ENCODE measurements around the gene RAD9A.
A peak's percentile ranks its signal among the peaks of the same experiment; 100 is the strongest.

Gene RAD9A

DNA sequence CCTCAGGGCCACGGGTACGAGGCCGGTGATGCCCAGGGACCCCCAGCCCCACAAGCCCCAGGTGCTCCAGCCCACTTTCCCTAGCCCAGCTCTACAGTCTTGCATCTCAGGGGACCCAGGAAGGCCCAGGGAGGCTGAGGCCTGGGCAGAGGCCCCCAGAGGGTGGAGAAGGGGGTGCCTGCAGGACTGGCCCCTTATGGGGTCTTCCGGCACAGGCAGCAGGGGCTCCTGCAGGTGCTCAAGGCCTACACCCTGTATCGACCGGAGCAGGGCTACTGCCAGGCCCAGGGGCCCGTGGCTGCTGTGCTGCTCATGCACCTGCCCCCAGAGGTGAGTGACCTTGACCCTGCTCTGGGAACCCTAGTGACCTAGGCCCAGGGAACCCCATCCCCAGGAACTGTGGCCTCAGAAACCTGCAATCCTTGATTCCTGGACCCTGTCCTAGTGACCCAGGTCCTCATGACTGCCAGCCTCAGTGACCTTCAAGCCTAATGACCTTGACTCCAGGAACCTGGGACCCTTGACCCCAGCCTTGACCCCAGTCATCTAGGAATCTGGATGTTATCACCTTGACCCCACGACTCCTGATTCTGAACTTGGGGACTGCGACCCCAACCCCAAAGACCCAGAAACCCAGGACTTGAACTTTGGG is 14.0 kb downstream of the RAD9A start:
- intact Hi-C loops (cut with DNase I): no loop called here
- DNase-seq: no peak

DNA sequence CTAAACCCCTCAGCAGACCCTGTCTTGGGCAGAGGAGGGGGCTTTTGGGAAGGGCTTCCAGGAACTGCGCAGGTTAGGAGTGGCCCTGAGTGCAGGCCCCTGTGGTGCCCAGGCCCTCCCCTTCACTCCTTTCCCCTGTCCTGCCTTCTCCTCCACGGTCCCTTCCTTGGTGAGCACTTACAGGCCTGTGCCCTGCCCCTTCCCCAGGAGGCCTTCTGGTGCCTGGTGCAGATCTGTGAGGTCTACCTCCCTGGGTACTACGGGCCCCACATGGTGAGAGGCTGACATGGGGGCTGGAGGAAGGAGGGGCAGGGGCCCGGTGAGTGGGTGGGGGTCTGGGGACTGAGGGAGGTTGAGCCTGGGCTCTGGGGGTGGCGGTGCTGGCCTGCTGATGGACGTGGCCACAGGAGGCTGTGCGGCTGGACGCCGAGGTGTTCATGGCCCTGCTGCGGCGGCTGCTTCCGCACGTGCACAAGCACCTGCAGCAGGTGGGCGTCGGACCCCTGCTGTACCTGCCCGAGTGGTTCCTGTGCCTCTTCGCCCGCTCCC is 14.7 kb downstream of the RAD9A start:
- peak in 1 of 10 donors; percentile 80 for DNase-seq
- intact Hi-C loops (cut with DNase I): no loop called here

DNA sequence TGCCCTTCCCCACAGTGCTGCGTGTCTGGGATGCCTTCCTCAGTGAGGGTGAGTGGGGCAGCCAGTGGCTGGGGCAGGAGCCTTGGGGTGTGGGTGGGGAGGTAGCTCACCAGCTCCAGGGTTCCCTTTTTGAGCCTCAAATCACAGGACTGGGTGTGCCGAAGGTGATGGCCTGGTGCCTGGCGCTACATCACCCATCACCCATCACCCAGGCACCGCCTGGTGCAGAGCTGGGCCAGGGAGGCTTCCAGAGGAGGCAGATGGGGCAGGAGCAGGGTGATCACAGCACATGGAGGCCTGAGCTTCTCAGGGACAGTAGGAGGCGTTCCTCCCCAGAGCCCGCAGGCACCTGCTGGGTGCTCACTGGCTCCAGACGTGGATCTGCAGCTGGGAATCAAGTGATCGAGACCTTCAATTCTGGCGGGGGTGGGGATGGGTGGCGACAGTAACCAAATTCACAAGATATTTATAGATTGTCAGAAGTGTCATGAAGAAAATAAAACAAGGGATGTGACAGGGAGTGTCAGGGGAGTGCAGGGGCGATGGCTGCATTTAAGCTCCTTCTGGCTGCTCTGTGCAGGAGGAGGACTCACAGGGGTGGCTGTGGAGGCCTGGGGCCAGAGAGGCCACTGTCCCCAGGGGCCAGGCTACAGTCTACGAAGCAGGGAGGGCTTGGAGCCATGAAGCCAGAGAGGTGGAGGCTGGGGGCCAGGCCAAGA is 15.3 kb downstream of the RAD9A start:
- peak in 9 of 10 donors; percentile 56 to 95 (median 64) for DNase-seq
- intact Hi-C loops (cut with DNase I): no loop called here

DNA sequence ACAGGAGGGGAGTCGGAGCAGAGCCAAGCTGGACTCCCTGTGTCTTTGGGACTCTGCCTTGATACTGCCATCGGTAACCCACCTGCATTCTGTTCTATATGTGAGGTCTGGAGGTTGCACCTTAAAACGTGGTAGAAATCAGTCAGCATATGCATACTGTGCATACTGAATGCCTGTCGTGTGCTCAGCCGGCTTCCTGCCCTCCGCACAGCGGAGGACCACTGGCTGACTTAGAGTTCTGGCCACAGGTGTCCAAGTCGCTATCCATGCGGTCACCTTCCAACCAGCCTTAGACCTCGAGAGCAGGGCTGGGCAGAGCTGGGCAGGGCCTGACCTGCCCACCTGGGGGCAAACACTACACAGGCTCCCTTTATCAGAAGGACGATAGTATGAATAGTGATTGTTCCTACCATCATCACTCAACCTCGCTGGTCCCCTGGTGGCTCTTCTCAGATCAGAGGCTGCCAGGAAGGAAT is 15.9 kb downstream of the RAD9A start:
- intact Hi-C loops (cut with DNase I): no loop called here

DNA sequence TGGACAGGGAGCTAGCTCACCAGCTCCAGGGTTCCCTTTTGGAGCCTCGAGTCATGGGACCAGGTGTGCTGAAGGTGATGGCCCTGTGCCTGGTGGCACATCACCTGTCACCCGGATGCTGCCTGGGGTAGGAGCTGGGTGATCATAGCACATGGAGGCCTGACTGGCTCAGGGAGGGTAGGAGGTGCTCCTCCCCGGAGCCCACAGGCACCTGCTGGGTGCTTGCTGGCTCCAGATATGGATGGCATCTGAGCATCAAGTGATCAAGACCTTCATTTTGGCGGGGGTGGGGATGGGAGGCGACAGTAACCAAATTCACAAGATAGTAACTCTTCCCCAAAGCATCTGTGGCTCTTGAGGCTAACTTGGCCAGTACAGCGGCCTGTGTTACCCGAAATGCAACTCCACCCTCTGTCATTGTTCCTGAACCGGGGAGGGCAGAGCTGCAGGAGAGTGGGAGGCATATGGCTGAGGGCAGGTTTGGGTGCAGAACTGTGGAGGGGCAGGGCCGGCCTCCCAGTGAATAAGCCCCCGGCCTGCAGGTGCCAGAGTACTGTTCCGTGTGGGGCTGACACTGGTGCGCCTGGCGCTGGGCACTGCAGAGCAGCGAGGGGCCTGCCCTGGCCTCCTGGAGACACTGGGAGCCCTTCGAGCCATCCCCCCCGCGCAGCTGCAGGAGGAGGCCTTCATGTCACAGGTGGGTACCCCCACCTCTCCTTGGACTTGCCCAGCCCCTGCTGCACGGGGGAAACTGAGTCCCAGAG is 16.8 kb downstream of the RAD9A start:
- peak in 1 of 10 donors; percentile 84 for DNase-seq
- intact Hi-C loops (cut with DNase I): no loop called here

More for the DNA sequence above, 15.9 kb downstream of the RAD9A start:
- peak in 1 of 10 donors; percentile 82 for DNase-seq

DNA sequence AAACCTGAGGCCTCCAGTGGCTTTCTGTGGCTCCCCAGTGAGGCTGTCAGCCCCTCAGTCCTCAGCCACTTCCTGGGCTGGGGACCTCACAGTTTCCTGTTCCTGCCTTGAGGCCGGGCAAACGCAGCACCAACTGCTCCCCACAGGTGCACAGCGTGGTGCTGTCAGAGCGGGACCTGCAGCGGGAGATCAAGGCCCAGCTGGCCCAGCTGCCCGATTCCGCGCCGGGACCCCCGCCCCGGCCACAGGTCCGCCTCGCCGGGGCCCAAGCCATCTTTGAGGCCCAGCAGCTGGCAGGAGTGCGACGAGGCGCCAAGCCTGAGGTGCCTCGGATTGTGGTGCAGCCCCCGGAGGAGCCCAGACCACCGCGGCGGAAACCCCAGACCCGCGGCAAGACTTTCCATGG is 17.5 kb downstream of the RAD9A start:
- intact Hi-C loops (cut with DNase I): no loop called here
- peak in 1 of 10 donors; percentile 80 for DNase-seq

DNA sequence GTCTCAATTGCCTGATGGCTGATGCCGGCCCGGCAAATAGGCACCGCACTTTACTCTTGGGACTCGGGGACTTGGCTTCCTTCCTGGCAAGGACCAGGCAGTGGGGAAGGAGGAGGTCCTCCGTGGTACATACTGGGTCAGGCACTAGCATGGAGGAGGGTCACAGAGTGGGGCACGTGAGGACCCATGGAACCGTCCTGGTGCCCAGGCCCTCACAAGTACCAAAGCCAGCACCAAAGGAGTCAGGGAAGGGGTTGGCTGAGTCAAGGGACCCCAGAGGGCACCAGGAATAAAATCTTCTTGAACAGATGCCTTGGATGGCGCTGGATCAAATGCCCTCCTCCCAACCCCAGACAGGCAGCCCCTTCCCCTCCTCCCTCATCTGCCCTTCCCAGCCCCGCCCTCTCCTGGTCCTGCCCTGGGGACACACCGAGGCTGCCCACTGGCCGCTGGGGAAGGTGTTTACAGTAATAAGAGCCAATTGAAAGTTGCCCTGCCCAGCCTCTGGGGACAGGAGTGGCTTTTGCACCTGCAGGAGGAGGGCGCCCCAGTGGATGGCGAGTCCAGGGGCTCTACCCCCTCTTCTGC is 18.1 kb downstream of the RAD9A start:
- DNase-seq: no peak

DNA sequence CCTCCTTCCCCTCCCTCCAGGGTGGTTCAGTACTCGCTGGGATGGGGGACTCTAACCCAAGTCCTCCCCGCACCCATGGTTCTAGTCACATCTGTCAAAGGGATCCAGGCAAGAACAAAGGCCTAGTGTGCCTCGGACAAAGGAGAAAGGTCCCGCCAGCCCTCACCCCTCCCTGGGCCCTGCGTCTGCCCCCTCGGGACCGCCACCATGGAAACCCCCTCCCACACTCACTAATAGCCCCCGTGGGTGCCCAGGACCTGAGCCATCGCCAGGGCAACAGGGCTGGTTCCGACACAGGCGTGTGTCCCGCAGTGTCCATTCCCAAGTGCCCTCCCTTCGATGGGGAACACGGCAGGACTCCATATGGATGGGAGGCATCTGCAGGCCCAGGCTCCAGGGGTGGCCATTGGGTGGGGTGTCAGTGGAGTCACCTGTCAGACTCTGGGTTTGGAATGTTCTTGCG is 18.6 kb downstream of the RAD9A start:
- DNase-seq: peak in 9 of 10 donors; percentile 68 to 96 (median 82)
- intact Hi-C loops (cut with DNase I): no loop called here

More for the DNA sequence above, 18.1 kb downstream of the RAD9A start:
- intact Hi-C loops (cut with DNase I): no loop called here

DNA sequence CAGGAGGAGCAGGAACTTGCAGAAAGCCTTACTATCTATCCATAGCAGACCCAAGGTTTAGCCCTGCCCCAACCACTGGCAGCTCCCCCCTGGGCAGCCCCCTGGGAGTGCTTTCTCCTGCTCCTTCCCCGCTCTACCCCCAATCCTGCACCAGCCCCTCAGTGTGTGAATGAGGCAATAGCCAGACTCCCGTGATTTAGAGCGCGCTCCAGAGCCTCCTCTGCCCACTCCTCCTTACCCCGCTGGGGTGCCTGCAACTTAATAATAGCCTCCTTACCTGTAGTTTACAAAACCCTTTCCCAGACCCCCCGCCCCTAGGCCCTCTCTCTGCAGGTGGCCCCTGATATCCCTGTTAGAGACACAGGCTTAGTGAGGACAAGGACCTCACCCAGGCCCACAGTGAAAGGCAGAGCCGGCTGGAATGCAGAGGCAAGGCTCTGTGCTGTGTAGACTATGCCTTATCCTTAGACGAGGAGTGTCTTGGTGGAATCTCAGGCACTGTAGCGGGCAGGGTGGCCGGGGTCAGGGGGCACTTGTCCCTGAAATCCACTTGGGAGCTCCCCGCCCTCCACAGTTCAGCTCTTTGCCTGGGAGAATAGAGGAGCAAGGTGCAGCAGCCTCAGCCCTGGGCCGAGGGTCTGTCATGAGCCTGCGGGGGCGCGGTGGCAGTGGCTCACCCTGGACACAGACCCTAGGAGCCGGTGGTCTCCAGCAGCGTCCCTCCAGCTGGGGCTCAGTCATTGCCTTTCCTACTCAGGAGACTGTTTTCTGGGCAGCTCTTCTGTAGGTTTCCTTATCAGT is 19.4 kb downstream of the RAD9A start:
- intact Hi-C loops (cut with DNase I): no loop called here
- no peak for DNase-seq

DNA sequence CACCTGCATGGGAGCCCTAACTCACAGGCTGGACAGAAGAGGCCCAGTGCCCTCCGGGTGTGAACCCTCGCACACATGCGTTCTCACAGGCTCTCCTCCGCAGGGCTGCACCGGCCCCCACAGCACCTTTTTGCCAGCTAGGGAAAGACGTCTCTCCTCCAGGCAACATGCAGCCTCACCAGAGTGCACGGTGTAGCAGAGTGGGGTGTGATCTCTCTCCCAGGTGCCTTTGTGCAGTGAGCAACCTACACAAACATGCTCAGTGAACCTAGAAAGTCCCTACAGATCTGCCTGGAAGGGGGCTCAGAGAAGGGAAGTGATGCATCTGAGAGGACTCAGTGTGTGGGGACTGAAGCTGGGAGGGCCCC is 20.0 kb downstream of the RAD9A start:
- no peak for DNase-seq
- intact Hi-C loops (cut with DNase I): no loop called here

DNA sequence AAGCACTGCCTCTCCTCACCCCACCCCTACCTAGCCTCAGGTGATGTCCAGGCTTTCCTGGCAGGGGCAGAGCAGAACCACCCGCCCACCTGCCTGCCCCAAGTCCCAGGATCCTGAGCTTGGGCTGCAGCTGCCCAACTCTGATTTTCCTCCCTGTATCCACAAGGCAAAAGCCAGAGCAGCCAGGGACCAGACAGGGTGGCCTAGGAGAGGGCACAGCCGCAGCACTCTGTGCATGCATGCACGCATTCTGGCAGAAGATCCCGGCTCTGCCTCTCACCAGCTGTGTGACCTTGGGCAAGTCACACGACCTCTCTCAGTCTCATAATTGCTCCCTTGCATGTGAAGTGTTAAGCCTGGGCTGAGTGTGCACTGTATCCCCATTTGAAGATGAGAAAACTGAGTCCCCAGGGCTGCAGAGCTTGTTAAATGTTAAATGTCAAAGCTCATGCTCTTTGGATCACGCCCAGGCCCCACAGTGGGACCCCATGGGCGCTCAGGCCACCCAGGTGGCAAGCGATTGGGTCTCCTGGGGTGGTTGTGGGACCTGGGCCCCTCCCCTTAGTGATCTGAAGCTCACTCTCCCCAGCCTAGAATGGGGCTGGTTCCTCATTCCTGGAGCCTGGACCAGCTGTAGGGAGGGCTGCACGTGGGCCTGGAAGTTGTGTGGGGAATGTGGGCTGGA is 20.9 kb downstream of the RAD9A start:
- intact Hi-C loops (cut with DNase I): no loop called here
- no peak for DNase-seq

DNA sequence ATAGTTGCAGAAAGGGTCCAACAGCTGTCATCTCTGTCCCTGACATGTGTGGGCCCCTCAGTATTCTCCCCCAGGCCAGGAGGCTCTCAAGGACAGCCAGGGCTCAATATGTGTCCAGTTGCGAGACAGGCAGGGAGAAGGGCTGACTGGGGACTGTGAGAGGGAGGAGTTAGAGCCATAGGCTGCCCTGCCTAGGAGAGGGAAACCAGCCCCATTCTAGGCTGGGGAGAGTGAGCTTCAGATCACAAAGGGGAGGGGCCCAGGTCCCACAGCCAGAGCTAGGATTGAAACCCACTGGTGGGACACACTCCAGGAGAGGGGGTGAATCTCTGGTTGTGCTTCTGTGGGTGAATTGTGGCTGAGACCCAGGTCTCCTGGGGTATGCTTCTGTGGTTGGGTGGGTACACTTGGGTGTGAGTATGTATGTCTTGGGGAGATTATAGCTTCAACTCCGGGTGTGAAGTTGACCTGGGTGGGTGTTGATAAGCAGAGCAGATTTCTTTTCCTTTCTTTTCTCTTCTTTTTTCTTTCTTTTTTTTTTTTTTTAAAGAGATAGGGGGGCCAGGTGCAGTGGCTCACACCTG is 21.6 kb downstream of the RAD9A start:
- DNase-seq: no peak
- intact Hi-C loops (cut with DNase I): no loop called here

DNA sequence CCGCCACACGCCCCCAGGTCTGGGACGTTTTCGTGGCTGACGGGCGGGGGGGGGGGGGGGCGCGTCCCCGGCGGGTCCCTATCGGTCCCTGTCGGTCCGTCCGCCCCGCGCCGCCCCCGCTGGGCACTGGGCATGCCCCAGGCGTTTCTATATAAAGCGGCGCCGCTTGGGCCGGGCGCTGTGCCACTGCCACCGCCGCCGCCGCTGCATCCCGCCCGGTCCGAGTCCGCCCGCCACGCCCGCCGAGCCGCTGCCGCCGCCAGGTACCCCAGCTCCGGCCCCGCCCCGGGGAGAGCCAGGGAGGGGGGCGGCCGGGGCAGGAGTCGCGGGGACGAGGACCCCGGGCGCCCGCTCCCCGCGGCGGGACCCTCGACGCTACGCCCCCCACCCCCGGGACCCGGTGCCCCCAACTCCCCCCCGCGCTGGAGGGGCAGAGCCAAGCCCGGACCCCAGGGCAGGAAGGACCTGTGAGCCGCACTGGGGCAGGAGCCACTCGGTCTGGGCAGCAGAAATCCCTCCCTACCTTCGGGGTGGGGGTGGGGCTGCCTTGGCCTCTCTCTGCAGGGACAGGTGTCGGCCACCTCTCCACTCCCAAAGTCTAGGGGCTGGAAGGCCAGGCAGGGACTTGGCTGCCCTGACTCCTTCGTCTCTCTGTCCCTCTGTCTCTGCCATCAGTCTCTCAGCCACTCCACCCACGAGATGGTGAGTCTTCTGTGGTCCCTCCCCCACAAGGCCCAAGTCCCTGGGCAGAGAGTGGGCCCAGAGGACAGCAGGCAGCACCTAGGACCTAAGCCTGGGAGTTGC is 23.9 kb downstream of the RAD9A start, which contains the start of gene CARNS1:
CARNS1 (plus strand) TSS at position 178 of the 804 bp plus-strand sequence; CDS start at position 700, 522 bp downstream.
- intact Hi-C loops (cut with DNase I): no loop called here
- peak in 8 of 10 donors; percentile 45 to 95 (median 69) for DNase-seq

DNA sequence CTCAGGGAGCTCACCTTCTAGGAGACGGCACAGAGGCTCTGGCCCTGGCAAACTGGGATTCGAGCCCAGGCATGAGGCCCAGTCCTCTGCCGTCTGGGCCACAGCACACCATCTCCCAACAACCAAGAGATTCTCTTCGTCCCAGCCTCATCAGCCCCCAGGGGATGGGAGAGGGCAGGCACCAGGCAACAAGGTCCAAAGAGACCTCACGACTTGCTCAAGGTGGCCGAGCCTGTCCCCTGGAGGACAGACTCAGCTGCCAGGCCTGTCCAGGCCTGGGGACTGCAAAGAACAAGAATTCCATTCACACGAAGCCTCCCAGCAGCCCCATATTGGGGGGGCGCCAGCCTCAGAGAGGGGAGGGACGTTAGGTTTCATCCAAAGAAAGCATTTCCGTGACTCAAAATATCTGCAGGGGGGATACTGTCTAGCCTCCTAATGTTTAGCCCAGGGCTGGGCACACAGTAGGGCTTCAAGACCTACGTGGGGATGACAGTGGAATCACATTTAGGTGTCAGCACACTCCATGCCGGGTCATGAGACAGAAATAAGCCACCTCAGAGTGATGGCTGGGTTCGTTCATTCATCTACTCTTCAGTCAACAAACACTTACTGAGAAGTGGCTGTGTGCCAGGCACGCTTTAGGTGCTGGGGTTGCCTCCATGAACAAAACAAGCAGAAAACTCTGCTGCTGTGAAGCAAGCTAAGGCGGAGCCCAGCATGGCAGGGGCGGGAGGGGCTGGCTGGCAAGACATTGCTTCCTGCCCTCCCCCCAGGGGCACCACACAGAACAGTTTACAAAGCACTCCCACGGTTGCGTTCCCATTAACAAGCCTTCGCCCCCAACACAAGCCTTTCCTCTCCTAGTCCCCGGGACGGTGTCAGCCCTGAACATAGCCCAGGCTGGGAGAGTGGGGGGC is 24.9 kb downstream of the RAD9A start:
- intact Hi-C loops (cut with DNase I): no loop called here

DNA sequence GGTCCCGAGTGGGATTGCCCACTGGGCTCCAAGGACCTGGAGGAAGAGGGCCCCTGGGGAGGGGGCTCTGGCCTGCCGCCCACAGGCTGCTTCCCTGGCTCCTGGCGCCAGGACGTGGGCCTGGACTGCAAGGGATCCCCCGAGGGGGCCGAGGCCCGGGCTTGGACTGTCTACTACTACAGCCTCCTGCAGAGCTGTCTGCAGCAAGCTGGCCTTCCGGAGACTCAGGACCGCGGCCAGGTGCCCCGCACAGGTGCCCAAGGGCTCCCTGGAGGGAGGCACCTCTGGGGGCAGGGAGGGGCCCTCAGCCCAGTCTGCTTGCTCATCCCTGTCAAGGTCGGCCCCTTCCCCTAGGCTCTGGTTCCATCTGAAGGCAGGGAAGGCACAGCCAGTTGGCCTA is 25.6 kb downstream of the RAD9A start:
- peak in 1 of 10 donors; percentile 82 for DNase-seq

More for the DNA sequence above, 24.9 kb downstream of the RAD9A start:
- DNase-seq: peak in 1 of 10 donors; percentile 85

DNA sequence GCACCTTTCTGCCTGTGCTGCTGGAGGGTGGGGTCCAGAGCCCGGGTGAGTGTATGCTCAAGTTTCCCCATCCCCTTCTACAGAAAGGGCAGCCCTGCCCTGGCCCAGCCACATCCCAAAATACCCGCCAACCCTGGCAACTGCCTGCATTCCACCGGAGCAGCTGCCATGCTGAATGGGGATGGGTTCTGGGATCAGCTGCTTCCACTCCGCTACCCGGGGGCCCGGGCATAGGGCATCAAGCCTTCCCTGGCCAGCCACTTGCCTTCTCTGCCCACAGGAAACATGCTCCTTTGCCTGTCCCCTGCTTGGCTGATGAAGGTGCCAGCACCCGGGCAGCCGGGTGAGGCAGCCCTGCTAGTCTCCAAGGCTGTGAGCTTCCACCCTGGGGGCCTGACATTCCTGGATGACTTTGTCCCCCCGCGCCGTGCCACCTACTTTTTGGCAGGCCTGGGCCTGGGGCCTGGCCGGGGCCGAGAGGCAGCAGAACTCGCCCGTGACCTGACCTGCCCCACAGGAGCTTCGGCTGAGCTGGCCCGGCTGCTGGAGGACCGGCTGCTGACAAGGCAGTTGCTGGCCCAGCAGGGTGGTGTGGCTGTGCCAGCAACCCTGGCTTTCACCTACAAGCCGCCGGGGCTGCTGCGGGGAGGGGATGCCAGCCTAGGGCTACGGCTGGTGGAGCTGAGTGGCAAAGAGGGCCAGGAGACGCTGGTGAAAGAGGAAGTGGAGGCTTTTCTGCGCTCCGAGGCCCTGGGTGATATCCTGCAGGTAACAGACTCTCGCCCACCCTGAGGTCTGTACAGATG is 26.9 kb downstream of the RAD9A start:
- intact Hi-C loops (cut with DNase I): no loop called here
- peak in 1 of 10 donors; percentile 85 for DNase-seq

More for the DNA sequence above, 25.6 kb downstream of the RAD9A start:
- intact Hi-C loops (cut with DNase I): no loop called here
